HCEC 1CT (cell line): ENCODE results near the gene MCRIP2.
"Not testable (repeated sequence)": the region's sequence is repeated elsewhere in the genome, so short reads cannot be mapped to it uniquely, and the experiment has no call there.

Experiments
- DNase-seq: peaks from one replicate; pipeline ENCODE4 v3.0.0-alpha.2; 2017

MCRIP2 gene

GRCh38 chr16:683396-684070 is 41.9 kb downstream of the MCRIP2 start:
- no peak for DNase-seq

GRCh38 chr16:684071-684794 is 42.6 kb downstream of the MCRIP2 start, which contains the start of gene JMJD8:
TSS of gene JMJD8 (minus strand) at chr16:684334. CDS start at chr16:684319, 15 bp downstream.
- peak; percentile 83 for DNase-seq

GRCh38 chr16:684961-685696 is 43.5 kb downstream of the MCRIP2 start:
- no peak for DNase-seq

- DNase-seq = peak; percentile 21
Observed at GRCh38 chr16:685967-686366, 44.3 kb downstream of the MCRIP2 start.

- no peak for DNase-seq
Observed at GRCh38 chr16:686459-687260, 45.0 kb downstream of the MCRIP2 start.

- no peak for DNase-seq
Observed at GRCh38 chr16:687499-687898, 45.9 kb downstream of the MCRIP2 start.

- DNase-seq = no peak
Observed at GRCh38 chr16:689175-689897, 47.7 kb downstream of the MCRIP2 start.

GRCh38 chr16:691242-691641 is 49.6 kb downstream of the MCRIP2 start:
- not testable (repeated sequence) for DNase-seq

GRCh38 chr16:692356-693108 is 50.9 kb downstream of the MCRIP2 start:
- no peak for DNase-seq

GRCh38 chr16:693364-693763 is 51.7 kb downstream of the MCRIP2 start:
- DNase-seq = no peak

GRCh38 chr16:693766-694165 is 52.1 kb downstream of the MCRIP2 start:
- no peak for DNase-seq

GRCh38 chr16:694187-694862 is 52.7 kb downstream of the MCRIP2 start:
- DNase-seq = no peak

GRCh38 chr16:694863-695354 is 53.3 kb downstream of the MCRIP2 start:
- no peak for DNase-seq

- no peak for DNase-seq
Observed at GRCh38 chr16:695355-696089, 53.9 kb downstream of the MCRIP2 start.
